Measurements from ENCODE around the gene GIMAP8.

Gene GIMAP8

GRCh38 chr7:150429699-150430098 lies 20.7 kb upstream of the GIMAP8 start:
- H3K27ac ChIP-seq, result no peak overlapping the region
- DNase-seq (ENCODE audit: low read depth, low spot score), result no peak
- H3K9me3 ChIP-seq (ENCODE audit: low read depth, low read length), result no peaks in the 10 kb centered on the region
- no peaks in the 10 kb centered on the region for H3K36me3 ChIP-seq (ENCODE audit: insufficient read depth, low read length)
- TF ChIP-seq POLR2AphosphoS5 (IDR thresholded peaks at IDR 0.05; ENCODE audit: borderline replicate concordance, low read depth, low read length), result no peak
- TF ChIP-seq EZH2 (IDR thresholded peaks at IDR 0.05), result no peak
- TF ChIP-seq FOXP2 (optimal IDR thresholded peaks at IDR 0.05; ENCODE audit: control extremely low read depth, extremely low read length, insufficient read depth), result no peak
- H3K9ac ChIP-seq (ENCODE audit: insufficient read length), result no peak overlapping the region
- no peak overlapping the region for H3K4me3 ChIP-seq

GRCh38 chr7:150430465-150431085 lies 19.9 kb upstream of the GIMAP8 start:
- DNase-seq (ENCODE audit: low read depth, low spot score), result no peak
- no peaks in the 10 kb centered on the region for H3K9me3 ChIP-seq (ENCODE audit: low read depth, low read length)
- H3K9ac ChIP-seq (ENCODE audit: insufficient read length), result no peak overlapping the region
- no peak overlapping the region for H3K27ac ChIP-seq
- H3K36me3 ChIP-seq (ENCODE audit: insufficient read depth, low read length), result no peaks in the 10 kb centered on the region
- no peak for TF ChIP-seq EZH2 (IDR thresholded peaks at IDR 0.05)
- no peak for TF ChIP-seq POLR2AphosphoS5 (IDR thresholded peaks at IDR 0.05; ENCODE audit: borderline replicate concordance, low read depth, low read length)
- no peak for TF ChIP-seq FOXP2 (optimal IDR thresholded peaks at IDR 0.05; ENCODE audit: control extremely low read depth, extremely low read length, insufficient read depth)
- H3K4me3 ChIP-seq, result no peak overlapping the region

GRCh38 chr7:150431839-150432658 lies 18.4 kb upstream of the GIMAP8 start:
- no peak overlapping the region for H3K4me3 ChIP-seq
- no peak overlapping the region for H3K9ac ChIP-seq (ENCODE audit: insufficient read length)
- DNase-seq (ENCODE audit: low read depth, low spot score), result no peak
- H3K36me3 ChIP-seq (ENCODE audit: insufficient read depth, low read length), result no peaks in the 10 kb centered on the region
- H3K27ac ChIP-seq, result no peak overlapping the region
- TF ChIP-seq POLR2AphosphoS5 (IDR thresholded peaks at IDR 0.05; ENCODE audit: borderline replicate concordance, low read depth, low read length) (no peak), EZH2 (IDR thresholded peaks at IDR 0.05) (no peak), FOXP2 (optimal IDR thresholded peaks at IDR 0.05; ENCODE audit: control extremely low read depth, extremely low read length, insufficient read depth) (no peak)
- H3K9me3 ChIP-seq (ENCODE audit: low read depth, low read length), result no peaks in the 10 kb centered on the region

DNA sequence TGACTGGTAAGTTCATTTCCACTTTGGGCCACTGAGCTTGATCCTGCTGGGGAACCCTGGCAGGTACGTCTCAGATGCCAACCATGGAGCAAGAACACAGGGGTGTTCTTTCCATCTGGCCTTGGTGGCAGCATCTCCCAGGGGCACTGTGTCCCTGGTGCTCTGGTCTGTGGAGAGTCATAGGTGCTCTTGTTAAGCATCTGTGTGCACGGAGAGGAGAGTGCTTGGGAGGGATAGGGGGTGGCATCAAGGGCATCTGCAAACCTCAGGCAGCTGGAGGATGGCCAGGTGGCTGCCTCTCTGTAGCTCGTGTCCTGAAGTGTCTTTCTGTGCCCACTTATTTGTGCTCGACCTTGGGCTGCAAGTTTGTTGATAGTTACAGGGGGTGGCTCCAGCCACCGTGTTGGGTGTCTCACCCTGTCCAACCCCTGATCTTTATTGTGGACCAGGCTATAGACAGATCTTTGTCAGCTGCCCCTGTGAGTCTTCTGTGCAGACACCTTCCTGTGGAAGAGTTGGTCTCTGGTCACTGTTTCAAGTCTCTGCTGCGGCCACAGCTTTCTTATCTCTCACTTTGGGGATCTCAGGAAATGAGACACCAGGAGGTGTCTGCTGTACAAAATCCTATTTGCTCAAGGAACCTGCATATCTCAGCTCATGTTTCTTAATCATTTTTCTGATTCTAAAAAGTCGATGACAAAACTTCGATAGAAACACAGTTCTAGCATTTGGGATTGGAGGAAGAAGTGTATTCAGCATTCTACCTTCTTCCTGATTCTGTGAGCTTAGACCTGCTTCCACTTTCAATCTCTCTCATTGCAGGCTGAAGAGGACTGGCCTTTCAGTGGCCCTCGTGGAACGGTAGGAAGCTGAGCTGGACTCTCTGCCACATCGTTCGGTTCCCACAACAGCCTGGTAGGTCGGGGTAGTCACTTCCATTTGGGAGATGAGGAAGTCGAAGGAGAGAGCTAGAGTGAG lies 17.2 kb upstream of the GIMAP8 start:
- Histone ChIP-seq H3K27ac (no peak overlapping the region), H3K36me3 (ENCODE audit: insufficient read depth, low read length) (no peaks in the 10 kb centered on the region), H3K4me3 (no peak overlapping the region), H3K9me3 (ENCODE audit: low read depth, low read length) (no peaks in the 10 kb centered on the region), H3K9ac (ENCODE audit: insufficient read length) (no peak overlapping the region)
- DNase-seq (ENCODE audit: low read depth, low spot score), result no peak
- TF ChIP-seq POLR2AphosphoS5 (IDR thresholded peaks at IDR 0.05; ENCODE audit: borderline replicate concordance, low read depth, low read length) (no peak), EZH2 (IDR thresholded peaks at IDR 0.05) (no peak), FOXP2 (optimal IDR thresholded peaks at IDR 0.05; ENCODE audit: control extremely low read depth, extremely low read length, insufficient read depth) (no peak)

GRCh38 chr7:150434240-150434639 lies 16.2 kb upstream of the GIMAP8 start:
- H3K36me3 ChIP-seq (ENCODE audit: insufficient read depth, low read length), result no peaks in the 10 kb centered on the region
- DNase-seq (ENCODE audit: low read depth, low spot score), result no peak
- H3K27ac ChIP-seq, result no peak overlapping the region
- H3K9ac ChIP-seq (ENCODE audit: insufficient read length), result no peak overlapping the region
- H3K4me3 ChIP-seq, result no peak overlapping the region
- H3K9me3 ChIP-seq (ENCODE audit: low read depth, low read length), result no peaks in the 10 kb centered on the region
- TF ChIP-seq FOXP2 (optimal IDR thresholded peaks at IDR 0.05; ENCODE audit: control extremely low read depth, extremely low read length, insufficient read depth), result no peak
- no peak for TF ChIP-seq POLR2AphosphoS5 (IDR thresholded peaks at IDR 0.05; ENCODE audit: borderline replicate concordance, low read depth, low read length)
- no peak for TF ChIP-seq EZH2 (IDR thresholded peaks at IDR 0.05)

GRCh38 chr7:150435047-150435389 lies 15.4 kb upstream of the GIMAP8 start:
- DNase-seq (ENCODE audit: low read depth, low spot score), result no peak
- Histone ChIP-seq H3K27ac (no peak overlapping the region), H3K9ac (ENCODE audit: insufficient read length) (no peak overlapping the region), H3K9me3 (ENCODE audit: low read depth, low read length) (no peaks in the 10 kb centered on the region), H3K36me3 (ENCODE audit: insufficient read depth, low read length) (no peaks in the 10 kb centered on the region), H3K4me3 (no peak overlapping the region)
- TF ChIP-seq FOXP2 (optimal IDR thresholded peaks at IDR 0.05; ENCODE audit: control extremely low read depth, extremely low read length, insufficient read depth), result no peak
- TF ChIP-seq EZH2 (IDR thresholded peaks at IDR 0.05), result no peak
- no peak for TF ChIP-seq POLR2AphosphoS5 (IDR thresholded peaks at IDR 0.05; ENCODE audit: borderline replicate concordance, low read depth, low read length)

- no peak overlapping the region for H3K9ac ChIP-seq (ENCODE audit: insufficient read length)
These were observed 14.9 kb upstream of the GIMAP8 start for GRCh38 chr7:150435390-150436073.

More at GRCh38 chr7:150435390-150436073, 14.9 kb upstream of the GIMAP8 start:
- TF ChIP-seq POLR2AphosphoS5 (IDR thresholded peaks at IDR 0.05; ENCODE audit: borderline replicate concordance, low read depth, low read length), result no peak
- no peak for TF ChIP-seq FOXP2 (optimal IDR thresholded peaks at IDR 0.05; ENCODE audit: control extremely low read depth, extremely low read length, insufficient read depth)
- no peak for TF ChIP-seq EZH2 (IDR thresholded peaks at IDR 0.05)
- DNase-seq (ENCODE audit: low read depth, low spot score), result no peak
- no peaks in the 10 kb centered on the region for H3K36me3 ChIP-seq (ENCODE audit: insufficient read depth, low read length)
- H3K4me3 ChIP-seq, result no peak overlapping the region
- no peaks in the 10 kb centered on the region for H3K9me3 ChIP-seq (ENCODE audit: low read depth, low read length)
- no peak overlapping the region for H3K27ac ChIP-seq
